ENCODE measurements around the gene TMEM25.

TMEM25 gene

GRCh38 chr11:118488480-118489109, 42.4 kb upstream of the TMEM25 start:
- no peaks in the 10 kb centered on the region for H3K79me2 ChIP-seq (ENCODE audit: control insufficient read depth, low read length)
- no peaks in the 10 kb centered on the region for H3K4me1 ChIP-seq (ENCODE audit: control insufficient read depth, low read length)
- H3K4me3 ChIP-seq (ENCODE audit: low read length) = no peak overlapping the region
- no peak overlapping the region for H3K4me2 ChIP-seq (ENCODE audit: low read length)
- H3F3A ChIP-seq (ENCODE audit: control insufficient read depth, insufficient read depth) = peaks cover 27% of the 10 kb centered on the region
- TF ChIP-seq CTCF (IDR thresholded peaks at IDR 0.05; ENCODE audit: low read depth, low read length, poor library complexity, severe bottlenecking) = peak; percentile 89
- TF ChIP-seq EZH2phosphoT487 (IDR thresholded peaks at IDR 0.05; ENCODE audit: borderline replicate concordance, low read length) = no peak
- no peaks in the 10 kb centered on the region for H3K9me3 ChIP-seq (ENCODE audit: control insufficient read depth, insufficient read depth, low read length)
- no peak overlapping the region for H3K27ac ChIP-seq (ENCODE audit: low read depth, low read length)
- H4K20me1 ChIP-seq (ENCODE audit: control insufficient read depth, insufficient read depth, low read depth, low read length) = no peaks in the 10 kb centered on the region
- peaks cover 74% of the 10 kb centered on the region for H3K36me3 ChIP-seq (ENCODE audit: control insufficient read depth, low read length)
- H3K27me3 ChIP-seq (ENCODE audit: control insufficient read depth, low read length) = no peaks in the 10 kb centered on the region
- H3K9me2 ChIP-seq (replicated peaks; ENCODE audit: control insufficient read depth, low read length) = no peaks in the 10 kb centered on the region

GRCh38 chr11:118491041-118491440, 40.0 kb upstream of the TMEM25 start:
- peaks cover 78% of the 10 kb centered on the region for H3K36me3 ChIP-seq (ENCODE audit: control insufficient read depth, low read length)
- H3K9me2 ChIP-seq (replicated peaks; ENCODE audit: control insufficient read depth, low read length) = no peaks in the 10 kb centered on the region
- peaks cover 16% of the 10 kb centered on the region for H3F3A ChIP-seq (ENCODE audit: control insufficient read depth, insufficient read depth)
- TF ChIP-seq EZH2phosphoT487 (IDR thresholded peaks at IDR 0.05; ENCODE audit: borderline replicate concordance, low read length) = no peak
- TF ChIP-seq CTCF (IDR thresholded peaks at IDR 0.05; ENCODE audit: low read depth, low read length, poor library complexity, severe bottlenecking) = no peak
- no peaks in the 10 kb centered on the region for H3K27me3 ChIP-seq (ENCODE audit: control insufficient read depth, low read length)
- H3K27ac ChIP-seq (ENCODE audit: low read depth, low read length) = no peak overlapping the region
- H3K9me3 ChIP-seq (ENCODE audit: control insufficient read depth, insufficient read depth, low read length) = no peaks in the 10 kb centered on the region
- H4K20me1 ChIP-seq (ENCODE audit: control insufficient read depth, insufficient read depth, low read depth, low read length) = no peaks in the 10 kb centered on the region
- no peaks in the 10 kb centered on the region for H3K79me2 ChIP-seq (ENCODE audit: control insufficient read depth, low read length)
- no peaks in the 10 kb centered on the region for H3K4me1 ChIP-seq (ENCODE audit: control insufficient read depth, low read length)
- no peak overlapping the region for H3K4me3 ChIP-seq (ENCODE audit: low read length)
- no peak overlapping the region for H3K4me2 ChIP-seq (ENCODE audit: low read length)

GRCh38 chr11:118497831-118498230, 33.2 kb upstream of the TMEM25 start:
- Histone ChIP-seq H3K4me2 (ENCODE audit: low read length) (no peak overlapping the region), H3K27me3 (ENCODE audit: control insufficient read depth, low read length) (no peaks in the 10 kb centered on the region), H4K20me1 (ENCODE audit: control insufficient read depth, insufficient read depth, low read depth, low read length) (no peaks in the 10 kb centered on the region), H3K4me3 (ENCODE audit: low read length) (no peak overlapping the region), H3K27ac (ENCODE audit: low read depth, low read length) (no peak overlapping the region), H3K79me2 (ENCODE audit: control insufficient read depth, low read length) (no peaks in the 10 kb centered on the region), H3K4me1 (ENCODE audit: control insufficient read depth, low read length) (no peaks in the 10 kb centered on the region), H3K9me2 (replicated peaks; ENCODE audit: control insufficient read depth, low read length) (no peaks in the 10 kb centered on the region), H3K9me3 (ENCODE audit: control insufficient read depth, insufficient read depth, low read length) (no peaks in the 10 kb centered on the region), H3K36me3 (ENCODE audit: control insufficient read depth, low read length) (peaks cover 89% of the 10 kb centered on the region), H3F3A (ENCODE audit: control insufficient read depth, insufficient read depth) (no peaks in the 10 kb centered on the region)
- TF ChIP-seq EZH2phosphoT487 (IDR thresholded peaks at IDR 0.05; ENCODE audit: borderline replicate concordance, low read length) (no peak), CTCF (IDR thresholded peaks at IDR 0.05; ENCODE audit: low read depth, low read length, poor library complexity, severe bottlenecking) (no peak)

Measured in DOHH2 (cell line).